Measurements from ENCODE around the gene SCT.

SCT gene

GRCh38 chr11:606245-606644 lies 20.7 kb downstream of the SCT start:
- Histone ChIP-seq H3K9ac (ENCODE audit: low read length) (no peak overlapping the region), H3K4me1 (ENCODE audit: low read length) (no peaks in the 10 kb centered on the region), H3K27me3 (ENCODE audit: low read depth, low read length) (no peaks in the 10 kb centered on the region), H3K79me2 (ENCODE audit: low read length) (no peaks in the 10 kb centered on the region), H2AFZ (ENCODE audit: low read depth, low read length) (no peak overlapping the region), H3K36me3 (replicated peaks; ENCODE audit: low read depth, low read length) (peaks cover 60% of the 10 kb centered on the region), H3K4me2 (ENCODE audit: low read length) (no peak overlapping the region), H3K27ac (ENCODE audit: low read length) (no peak overlapping the region), H4K20me1 (ENCODE audit: insufficient read depth, low read length) (no peaks in the 10 kb centered on the region), H3K4me3 (ENCODE audit: low read length) (no peak overlapping the region), H3K9me3 (ENCODE audit: insufficient read depth, low read length) (no peaks in the 10 kb centered on the region)
- TF ChIP-seq EZH2phosphoT487 (IDR thresholded peaks at IDR 0.05; ENCODE audit: low read depth) (no peak), CTCF (IDR thresholded peaks at IDR 0.05; ENCODE audit: low read depth, low read length) (no peak)

GRCh38 chr11:605286-606129 lies 21.5 kb downstream of the SCT start:
- no peak overlapping the region for H2AFZ ChIP-seq (ENCODE audit: low read depth, low read length)
- H3K4me2 ChIP-seq (ENCODE audit: low read length): no peak overlapping the region
- H3K27ac ChIP-seq (ENCODE audit: low read length): no peak overlapping the region
- no peaks in the 10 kb centered on the region for H3K79me2 ChIP-seq (ENCODE audit: low read length)
- peaks cover 52% of the 10 kb centered on the region for H3K36me3 ChIP-seq (replicated peaks; ENCODE audit: low read depth, low read length)
- H3K27me3 ChIP-seq (ENCODE audit: low read depth, low read length): no peaks in the 10 kb centered on the region
- H3K4me3 ChIP-seq (ENCODE audit: low read length): no peak overlapping the region
- no peaks in the 10 kb centered on the region for H3K4me1 ChIP-seq (ENCODE audit: low read length)
- H4K20me1 ChIP-seq (ENCODE audit: insufficient read depth, low read length): no peaks in the 10 kb centered on the region
- no peaks in the 10 kb centered on the region for H3K9me3 ChIP-seq (ENCODE audit: insufficient read depth, low read length)
- H3K9ac ChIP-seq (ENCODE audit: low read length): no peak overlapping the region
- no peak for TF ChIP-seq EZH2phosphoT487 (IDR thresholded peaks at IDR 0.05; ENCODE audit: low read depth)
- TF ChIP-seq CTCF (IDR thresholded peaks at IDR 0.05; ENCODE audit: low read depth, low read length): no peak

- Histone ChIP-seq H3K36me3 (replicated peaks; ENCODE audit: low read depth, low read length) (peaks cover 45% of the 10 kb centered on the region), H2AFZ (ENCODE audit: low read depth, low read length) (no peak overlapping the region), H3K27me3 (ENCODE audit: low read depth, low read length) (no peaks in the 10 kb centered on the region), H3K27ac (ENCODE audit: low read length) (no peak overlapping the region), H3K4me3 (ENCODE audit: low read length) (no peak overlapping the region), H3K4me2 (ENCODE audit: low read length) (no peak overlapping the region), H3K79me2 (ENCODE audit: low read length) (no peaks in the 10 kb centered on the region), H3K9ac (ENCODE audit: low read length) (no peak overlapping the region), H4K20me1 (ENCODE audit: insufficient read depth, low read length) (no peaks in the 10 kb centered on the region), H3K9me3 (ENCODE audit: insufficient read depth, low read length) (no peaks in the 10 kb centered on the region), H3K4me1 (ENCODE audit: low read length) (no peaks in the 10 kb centered on the region)
- TF ChIP-seq EZH2phosphoT487 (IDR thresholded peaks at IDR 0.05; ENCODE audit: low read depth): no peak
- no peak for TF ChIP-seq CTCF (IDR thresholded peaks at IDR 0.05; ENCODE audit: low read depth, low read length)
Observed at GRCh38 chr11:603154-603553, 23.8 kb downstream of the SCT start.

- Histone ChIP-seq H3K4me1 (ENCODE audit: low read length) (no peaks in the 10 kb centered on the region), H3K4me2 (ENCODE audit: low read length) (no peak overlapping the region), H4K20me1 (ENCODE audit: insufficient read depth, low read length) (no peaks in the 10 kb centered on the region), H3K4me3 (ENCODE audit: low read length) (no peak overlapping the region), H3K36me3 (replicated peaks; ENCODE audit: low read depth, low read length) (peaks cover 41% of the 10 kb centered on the region), H3K9me3 (ENCODE audit: insufficient read depth, low read length) (no peaks in the 10 kb centered on the region), H3K9ac (ENCODE audit: low read length) (no peak overlapping the region), H2AFZ (ENCODE audit: low read depth, low read length) (no peak overlapping the region), H3K79me2 (ENCODE audit: low read length) (no peaks in the 10 kb centered on the region; the same call in 1 of the 2 replicates), H3K27ac (ENCODE audit: low read length) (no peak overlapping the region), H3K27me3 (ENCODE audit: low read depth, low read length) (no peaks in the 10 kb centered on the region)
- TF ChIP-seq EZH2phosphoT487 (IDR thresholded peaks at IDR 0.05; ENCODE audit: low read depth): no peak
- no peak for TF ChIP-seq CTCF (IDR thresholded peaks at IDR 0.05; ENCODE audit: low read depth, low read length)
Observed at GRCh38 chr11:601573-602245, 25.3 kb downstream of the SCT start.

All from OCI-LY3 (cell line).